Tibial nerve (tissue), 4 donors: ENCODE measurements around the gene PRKAA2. TPM values are rescaled to one million over a fixed set of nuclear protein-coding genes. Genes with fewer than 3 reads are reported as not detected.

Experiments used
- DNase-seq, 2 donors: peaks; one replicate each; pipeline ENCODE4 v3.0.0-alpha.2; 2019; ENCODE audit warnings: low spot score in 2 of 2
- H3K27ac ChIP-seq, 4 donors: fragments of 200-600 bp; sonication (generic) in 3 of 4; one replicate each; pipeline ENCODE4 v1.5.1; 2017 to 2019; ENCODE audit warnings: mild to moderate bottlenecking in 1 of 4
- H3K27me3 ChIP-seq, 2 donors: fragments of 200-600 bp; sonication (generic) in 1 of 2; one replicate each; pipeline versions ENCODE4 v1.5.1 to v1.6.0; 2017 to 2019
- H3K36me3 ChIP-seq, 3 donors: fragments of 200-600 bp; sonication (generic); one replicate each; pipeline ENCODE4 v1.5.1; 2018 to 2019
- H3K4me1 ChIP-seq, 4 donors: fragments of 200-600 bp; sonication (generic) in 3 of 4; one replicate each; pipeline ENCODE4 v1.5.1; 2017 to 2019
- H3K4me3 ChIP-seq, 4 donors: fragments of 200-600 bp; sonication (generic) in 3 of 4; one replicate each; pipeline ENCODE4 v1.5.1; 2017 to 2019; ENCODE audit warnings: mild to moderate bottlenecking in 1 of 4, moderate library complexity in 1 of 4
- H3K9me3 ChIP-seq, 4 donors: fragments of 200-600 bp; sonication (generic) in 3 of 4; one replicate each; pipeline ENCODE4 v1.5.1; 2017 to 2019
- CTCF ChIP-seq, 5 experiments: fragments of 200-600 bp in 3 of 5; fragments of 450-650 bp in 2 of 5; sonication (generic) in 3 of 5; IDR thresholded peaks; one replicate each; pipeline ENCODE4 v1.5.1; 2016 to 2019; ENCODE audit warnings: antibody characterized with exemption in 5 of 5, mild to moderate bottlenecking in 3 of 5, moderate library complexity in 2 of 5
- EP300 ChIP-seq, 2 donors: sonication (generic); formaldehyde crosslinking; IDR thresholded peaks; one replicate each; pipeline ENCODE4 v1.6.1; 2017; ENCODE audit warnings: antibody characterized with exemption in 2 of 2, mild to moderate bottlenecking in 1 of 2
- POLR2A ChIP-seq, 2 donors: fragments of 450-650 bp; IDR thresholded peaks; one replicate each; pipeline ENCODE4 v1.6.1; 2017; ENCODE audit warnings: antibody characterized with exemption in 2 of 2, mild to moderate bottlenecking in 2 of 2, moderate library complexity in 2 of 2
- WGBS, 2 donors: methylation state at CpG; one replicate each; pipeline ENCODE4 v1.1.5; 2018; 5-methylcytosine and 5-hydroxymethylcytosine counted together
- total RNA-seq, 4 donors: library from RNA; depleted of rRNA; stranded (reverse); fragments of >200 nt; gene quantifications; one replicate each; pipeline ENCODE4 v1.1.0, GENCODE V29; 2016

PRKAA2 gene
- total RNA-seq, 4 donors from 2014 or later = 7.8 to 11.6 (median 10.2) TPM

- peaks cover 0 to 34% (median 0%) of the 10 kb centered on the region in 3 donors for H3K36me3 ChIP-seq
- H3K4me1 ChIP-seq = no peaks in the 10 kb centered on the region
- peaks cover 0 to 13% (median 0%) of the 10 kb centered on the region in 4 donors for H3K9me3 ChIP-seq
- DNase-seq = no peak
- no peaks in the 10 kb centered on the region for H3K27me3 ChIP-seq
- H3K4me3 ChIP-seq = no peak overlapping the region
- H3K27ac ChIP-seq = no peak overlapping the region
- TF ChIP-seq CTCF (IDR thresholded peaks at IDR 0.05) = no peak
- TF ChIP-seq EP300 (IDR thresholded peaks at IDR 0.05) = no peak
- no peak for TF ChIP-seq POLR2A (IDR thresholded peaks at IDR 0.05)
- 88% methylated on average over 3 of the region's 3 CpGs for whole genome bisulfite sequencing, 2 donors
Measured at GRCh38 chr1:56696663-56697062, 51.5 kb downstream of the PRKAA2 start.

- no peak overlapping the region for H3K4me3 ChIP-seq
- TF ChIP-seq EP300 (IDR thresholded peaks at IDR 0.05) = no peak
- no peak for TF ChIP-seq POLR2A (IDR thresholded peaks at IDR 0.05)
- TF ChIP-seq CTCF (IDR thresholded peaks at IDR 0.05) = no peak
- peaks cover 0 to 69% (median 0%) of the 10 kb centered on the region in 3 donors for H3K36me3 ChIP-seq
- H3K9me3 ChIP-seq = peaks cover 0 to 22% (median 0%) of the 10 kb centered on the region in 4 donors
- DNase-seq = no peak
- H3K27me3 ChIP-seq = no peaks in the 10 kb centered on the region
- no peak overlapping the region for H3K27ac ChIP-seq
- no peaks in the 10 kb centered on the region for H3K4me1 ChIP-seq
- 83 to 90% methylated on average over 1 of the region's 1 CpG for WGBS, 2 donors
Measured at GRCh38 chr1:56703747-56704146, 58.6 kb downstream of the PRKAA2 start.

GRCh38 chr1:56707379-56707778 is 62.3 kb downstream of the PRKAA2 start:
- WGBS, 2 donors = 87 to 91% methylated on average over 4 of the region's 4 CpGs
- Histone ChIP-seq H3K36me3 (peaks cover 0 to 43% (median 0%) of the 10 kb centered on the region in 3 donors), H3K4me1 (no peaks in the 10 kb centered on the region), H3K27ac (no peak overlapping the region), H3K27me3 (no peaks in the 10 kb centered on the region), H3K4me3 (no peak overlapping the region), H3K9me3 (peaks cover 0 to 9% (median 0%) of the 10 kb centered on the region in 4 donors)
- no peak for DNase-seq
- TF ChIP-seq CTCF (IDR thresholded peaks at IDR 0.05) (no peak), POLR2A (IDR thresholded peaks at IDR 0.05) (no peak), EP300 (IDR thresholded peaks at IDR 0.05) (no peak)

GRCh38 chr1:56709269-56709880 is 64.3 kb downstream of the PRKAA2 start:
- Histone ChIP-seq H3K27me3 (no peaks in the 10 kb centered on the region), H3K27ac (no peak overlapping the region), H3K4me3 (no peak overlapping the region), H3K9me3 (no peaks in the 10 kb centered on the region), H3K36me3 (peaks cover 0 to 28% (median 0%) of the 10 kb centered on the region in 3 donors), H3K4me1 (no peaks in the 10 kb centered on the region)
- peak in 1 of 2 donors; percentile 73 for DNase-seq
- WGBS, 2 donors = 9 to 20% methylated on average over 2 of the region's 2 CpGs
- no peak for TF ChIP-seq EP300 (IDR thresholded peaks at IDR 0.05)
- TF ChIP-seq CTCF (IDR thresholded peaks at IDR 0.05) = peak; percentile 44 to 63 (median 58)

GRCh38 chr1:56709995-56710394 is 64.9 kb downstream of the PRKAA2 start:
- no peak for DNase-seq
- Histone ChIP-seq H3K27ac (no peak overlapping the region), H3K9me3 (no peaks in the 10 kb centered on the region), H3K36me3 (peaks cover 0 to 24% (median 0%) of the 10 kb centered on the region in 3 donors), H3K4me1 (no peaks in the 10 kb centered on the region), H3K4me3 (no peak overlapping the region), H3K27me3 (no peaks in the 10 kb centered on the region)
- no peak for TF ChIP-seq POLR2A (IDR thresholded peaks at IDR 0.05)
- TF ChIP-seq CTCF (IDR thresholded peaks at IDR 0.05) = no peak
- no peak for TF ChIP-seq EP300 (IDR thresholded peaks at IDR 0.05)
- WGBS, 2 donors = 70 to 72% methylated on average over 2 of the region's 2 CpGs
